ENCODE results near the gene PTPRM. TPM values are rescaled to one million over a fixed set of nuclear protein-coding genes. Genes with fewer than 3 reads are reported as not detected.

The PTPRM gene
- total RNA-seq, 1 experiment from 2014 or later, result 11.1 TPM

DNA sequence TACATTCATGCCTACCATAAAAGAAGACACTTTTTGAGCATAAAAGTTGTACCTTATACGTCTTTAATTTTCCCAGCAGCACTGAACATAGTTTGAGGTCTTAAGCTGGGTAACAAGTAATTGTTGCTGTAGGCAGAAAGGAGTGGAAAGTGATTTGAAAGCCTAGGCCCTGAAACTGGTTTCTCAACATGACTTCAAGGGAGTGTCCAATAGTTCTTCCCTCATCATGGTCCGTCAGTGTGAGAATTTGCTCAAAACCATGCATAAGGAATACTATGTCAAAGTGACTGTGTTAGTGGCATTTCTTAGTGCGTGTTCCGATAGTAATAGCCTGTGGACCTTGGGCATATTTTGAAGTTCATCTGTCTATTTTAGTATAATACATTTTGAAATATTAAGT, 463.1 kb downstream of the PTPRM start:
- TF ChIP-seq MYBL2 (CRISPR knock-in tag; IDR thresholded peaks at IDR 0.05) (no peak), TEAD4 (CRISPR knock-in tag; IDR thresholded peaks at IDR 0.05) (no peak), SP1 (CRISPR knock-in tag; conservative IDR thresholded peaks at IDR 0.05) (no peak), ZNF416 (CRISPR knock-in tag; IDR thresholded peaks at IDR 0.05) (no peak), JUN (CRISPR knock-in tag; IDR thresholded peaks at IDR 0.05) (no peak), OVOL2 (CRISPR knock-in tag; IDR thresholded peaks at IDR 0.05; ENCODE audit: borderline replicate concordance) (no peak), MXD4 (CRISPR knock-in tag; IDR thresholded peaks at IDR 0.05; ENCODE audit: borderline replicate concordance) (no peak), CREM (CRISPR knock-in tag; IDR thresholded peaks at IDR 0.05) (no peak), FOXK1 (CRISPR knock-in tag; IDR thresholded peaks at IDR 0.05) (no peak), IRF2 (CRISPR knock-in tag; IDR thresholded peaks at IDR 0.05; ENCODE audit: borderline replicate concordance, low read depth) (no peak)
- TF ChIP-seq, protein P1, sequence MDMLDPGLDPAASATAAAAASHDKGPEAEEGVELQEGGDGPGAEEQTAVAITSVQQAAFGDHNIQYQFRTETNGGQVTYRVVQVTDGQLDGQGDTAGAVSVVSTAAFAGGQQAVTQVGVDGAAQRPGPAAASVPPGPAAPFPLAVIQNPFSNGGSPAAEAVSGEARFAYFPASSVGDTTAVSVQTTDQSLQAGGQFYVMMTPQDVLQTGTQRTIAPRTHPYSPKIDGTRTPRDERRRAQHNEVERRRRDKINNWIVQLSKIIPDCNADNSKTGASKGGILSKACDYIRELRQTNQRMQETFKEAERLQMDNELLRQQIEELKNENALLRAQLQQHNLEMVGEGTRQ (CRISPR knock-in tag; IDR thresholded peaks at IDR 0.05), result no peak
- TF ChIP-seq, protein P2, sequence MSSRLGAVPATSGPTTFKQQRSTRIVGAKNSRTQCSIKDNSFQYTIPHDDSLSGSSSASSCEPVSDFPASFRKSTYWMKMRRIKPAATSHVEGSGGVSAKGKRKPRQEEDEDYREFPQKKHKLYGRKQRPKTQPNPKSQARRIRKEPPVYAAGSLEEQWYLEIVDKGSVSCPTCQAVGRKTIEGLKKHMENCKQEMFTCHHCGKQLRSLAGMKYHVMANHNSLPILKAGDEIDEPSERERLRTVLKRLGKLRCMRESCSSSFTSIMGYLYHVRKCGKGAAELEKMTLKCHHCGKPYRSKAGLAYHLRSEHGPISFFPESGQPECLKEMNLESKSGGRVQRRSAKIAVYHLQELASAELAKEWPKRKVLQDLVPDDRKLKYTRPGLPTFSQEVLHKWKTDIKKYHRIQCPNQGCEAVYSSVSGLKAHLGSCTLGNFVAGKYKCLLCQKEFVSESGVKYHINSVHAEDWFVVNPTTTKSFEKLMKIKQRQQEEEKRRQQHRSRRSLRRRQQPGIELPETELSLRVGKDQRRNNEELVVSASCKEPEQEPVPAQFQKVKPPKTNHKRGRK (CRISPR knock-in tag; IDR thresholded peaks at IDR 0.05; ENCODE audit: borderline replicate concordance), result no peak
- TF ChIP-seq, protein P3, sequence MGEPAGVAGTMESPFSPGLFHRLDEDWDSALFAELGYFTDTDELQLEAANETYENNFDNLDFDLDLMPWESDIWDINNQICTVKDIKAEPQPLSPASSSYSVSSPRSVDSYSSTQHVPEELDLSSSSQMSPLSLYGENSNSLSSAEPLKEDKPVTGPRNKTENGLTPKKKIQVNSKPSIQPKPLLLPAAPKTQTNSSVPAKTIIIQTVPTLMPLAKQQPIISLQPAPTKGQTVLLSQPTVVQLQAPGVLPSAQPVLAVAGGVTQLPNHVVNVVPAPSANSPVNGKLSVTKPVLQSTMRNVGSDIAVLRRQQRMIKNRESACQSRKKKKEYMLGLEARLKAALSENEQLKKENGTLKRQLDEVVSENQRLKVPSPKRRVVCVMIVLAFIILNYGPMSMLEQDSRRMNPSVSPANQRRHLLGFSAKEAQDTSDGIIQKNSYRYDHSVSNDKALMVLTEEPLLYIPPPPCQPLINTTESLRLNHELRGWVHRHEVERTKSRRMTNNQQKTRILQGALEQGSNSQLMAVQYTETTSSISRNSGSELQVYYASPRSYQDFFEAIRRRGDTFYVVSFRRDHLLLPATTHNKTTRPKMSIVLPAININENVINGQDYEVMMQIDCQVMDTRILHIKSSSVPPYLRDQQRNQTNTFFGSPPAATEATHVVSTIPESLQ (CRISPR knock-in tag; IDR thresholded peaks at IDR 0.05), result no peak
- TF ChIP-seq, protein P4, sequence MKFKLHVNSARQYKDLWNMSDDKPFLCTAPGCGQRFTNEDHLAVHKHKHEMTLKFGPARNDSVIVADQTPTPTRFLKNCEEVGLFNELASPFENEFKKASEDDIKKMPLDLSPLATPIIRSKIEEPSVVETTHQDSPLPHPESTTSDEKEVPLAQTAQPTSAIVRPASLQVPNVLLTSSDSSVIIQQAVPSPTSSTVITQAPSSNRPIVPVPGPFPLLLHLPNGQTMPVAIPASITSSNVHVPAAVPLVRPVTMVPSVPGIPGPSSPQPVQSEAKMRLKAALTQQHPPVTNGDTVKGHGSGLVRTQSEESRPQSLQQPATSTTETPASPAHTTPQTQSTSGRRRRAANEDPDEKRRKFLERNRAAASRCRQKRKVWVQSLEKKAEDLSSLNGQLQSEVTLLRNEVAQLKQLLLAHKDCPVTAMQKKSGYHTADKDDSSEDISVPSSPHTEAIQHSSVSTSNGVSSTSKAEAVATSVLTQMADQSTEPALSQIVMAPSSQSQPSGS (CRISPR knock-in tag; IDR thresholded peaks at IDR 0.05; ENCODE audit: borderline replicate concordance, low read depth), result no peak
- Mint-ChIP-seq H3K27ac (no peak overlapping the region), H3K36me3 (no peaks in the 10 kb centered on the region), H3K27me3 (ENCODE audit: low read depth) (no peaks in the 10 kb centered on the region), H3K9me3 (0 out of 2 replicates have a peak, but pooled peaks cover 3% of the 10 kb centered on the region), H3K4me1 (peaks cover 21% of the 10 kb centered on the region), H3K4me3 (no peak overlapping the region)
- no peak for DNase-seq (ENCODE audit: low spot score)
- ChIA-PET CTCF (no interaction called here), POLR2A (no interaction called here)
- no peak for ATAC-seq

DNA sequence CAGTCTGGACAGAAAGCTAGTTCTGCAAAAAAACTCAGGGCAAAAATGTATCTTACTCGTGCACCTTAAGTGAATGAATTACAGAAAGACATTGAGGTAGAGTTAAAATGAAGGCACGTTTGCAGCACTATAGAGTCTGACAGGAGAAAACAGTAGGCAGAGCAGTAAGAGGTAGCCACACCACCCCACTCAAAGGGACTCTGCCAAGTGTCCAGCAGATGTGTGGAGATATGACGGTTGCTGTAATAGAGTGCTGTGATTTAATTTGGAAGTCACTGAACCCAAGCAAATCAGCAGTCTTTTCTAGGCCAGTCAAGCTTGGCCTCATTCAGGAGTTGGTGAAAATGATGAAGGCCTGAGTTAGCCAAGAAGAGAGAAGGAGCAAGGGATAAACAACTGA, 464.4 kb downstream of the PTPRM start:
- no peak for TF ChIP-seq ZBTB21 (CRISPR knock-in tag; IDR thresholded peaks at IDR 0.05; ENCODE audit: borderline replicate concordance)
- TF ChIP-seq, protein P5, sequence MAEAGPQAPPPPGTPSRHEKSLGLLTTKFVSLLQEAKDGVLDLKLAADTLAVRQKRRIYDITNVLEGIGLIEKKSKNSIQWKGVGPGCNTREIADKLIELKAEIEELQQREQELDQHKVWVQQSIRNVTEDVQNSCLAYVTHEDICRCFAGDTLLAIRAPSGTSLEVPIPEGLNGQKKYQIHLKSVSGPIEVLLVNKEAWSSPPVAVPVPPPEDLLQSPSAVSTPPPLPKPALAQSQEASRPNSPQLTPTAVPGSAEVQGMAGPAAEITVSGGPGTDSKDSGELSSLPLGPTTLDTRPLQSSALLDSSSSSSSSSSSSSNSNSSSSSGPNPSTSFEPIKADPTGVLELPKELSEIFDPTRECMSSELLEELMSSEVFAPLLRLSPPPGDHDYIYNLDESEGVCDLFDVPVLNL (CRISPR knock-in tag; IDR thresholded peaks at IDR 0.05; ENCODE audit: borderline replicate concordance, low read depth), result no peak
- TF ChIP-seq, protein P6, sequence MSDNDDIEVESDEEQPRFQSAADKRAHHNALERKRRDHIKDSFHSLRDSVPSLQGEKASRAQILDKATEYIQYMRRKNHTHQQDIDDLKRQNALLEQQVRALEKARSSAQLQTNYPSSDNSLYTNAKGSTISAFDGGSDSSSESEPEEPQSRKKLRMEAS (CRISPR knock-in tag; IDR thresholded peaks at IDR 0.05), result no peak
- TF ChIP-seq NFE2L1 (CRISPR knock-in tag; IDR thresholded peaks at IDR 0.05), result no peak
- TF ChIP-seq, protein P7, sequence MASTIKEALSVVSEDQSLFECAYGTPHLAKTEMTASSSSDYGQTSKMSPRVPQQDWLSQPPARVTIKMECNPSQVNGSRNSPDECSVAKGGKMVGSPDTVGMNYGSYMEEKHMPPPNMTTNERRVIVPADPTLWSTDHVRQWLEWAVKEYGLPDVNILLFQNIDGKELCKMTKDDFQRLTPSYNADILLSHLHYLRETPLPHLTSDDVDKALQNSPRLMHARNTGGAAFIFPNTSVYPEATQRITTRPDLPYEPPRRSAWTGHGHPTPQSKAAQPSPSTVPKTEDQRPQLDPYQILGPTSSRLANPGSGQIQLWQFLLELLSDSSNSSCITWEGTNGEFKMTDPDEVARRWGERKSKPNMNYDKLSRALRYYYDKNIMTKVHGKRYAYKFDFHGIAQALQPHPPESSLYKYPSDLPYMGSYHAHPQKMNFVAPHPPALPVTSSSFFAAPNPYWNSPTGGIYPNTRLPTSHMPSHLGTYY (CRISPR knock-in tag; IDR thresholded peaks at IDR 0.05), result no peak
- TF ChIP-seq, protein P8, sequence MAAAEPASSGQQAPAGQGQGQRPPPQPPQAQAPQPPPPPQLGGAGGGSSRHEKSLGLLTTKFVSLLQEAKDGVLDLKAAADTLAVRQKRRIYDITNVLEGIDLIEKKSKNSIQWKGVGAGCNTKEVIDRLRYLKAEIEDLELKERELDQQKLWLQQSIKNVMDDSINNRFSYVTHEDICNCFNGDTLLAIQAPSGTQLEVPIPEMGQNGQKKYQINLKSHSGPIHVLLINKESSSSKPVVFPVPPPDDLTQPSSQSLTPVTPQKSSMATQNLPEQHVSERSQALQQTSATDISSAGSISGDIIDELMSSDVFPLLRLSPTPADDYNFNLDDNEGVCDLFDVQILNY (CRISPR knock-in tag; IDR thresholded peaks at IDR 0.05), result no peak
- TF ChIP-seq, protein P1 (CRISPR knock-in tag; IDR thresholded peaks at IDR 0.05), result no peak
- DNase-seq (ENCODE audit: low spot score) (no peak), ATAC-seq (no peak)
- POLR2A ChIA-PET, result no interaction called here
- Mint-ChIP-seq H3K27ac (no peak overlapping the region; the same call in 1 of the 2 replicates), H3K9me3 (0 out of 2 replicates have a peak, but pooled peaks cover 3% of the 10 kb centered on the region), H3K36me3 (no peaks in the 10 kb centered on the region), H3K4me1 (peaks cover 28% of the 10 kb centered on the region), H3K27me3 (ENCODE audit: low read depth) (no peaks in the 10 kb centered on the region), H3K4me3 (no peak overlapping the region)
- CTCF ChIA-PET, result interaction anchor here (0.5 kb wide), 1 partner anchor 14 kb away, joined by 3 read pairs; no protein-coding TSS in a partner anchor
